ENCODE data around the gene TREML4. TPM values are rescaled to one million over a fixed set of nuclear protein-coding genes. Genes with fewer than 3 reads are reported as not detected.
"Not testable (repeated sequence)": the region's sequence is repeated elsewhere in the genome, so short reads cannot be mapped to it uniquely, and the experiment has no call there.

TREML4 gene
- total RNA-seq, 2 experiments from 2014 or later = not detected

GRCh38 chr6:41237128-41237527 lies 9.0 kb downstream of the TREML4 start:
- no peaks in the 10 kb centered on the region for H3K36me3 Mint-ChIP-seq (ENCODE audit: low read depth)
- peaks cover 6% of the 10 kb centered on the region for H3K27me3 Mint-ChIP-seq (ENCODE audit: low read depth)
- CTCF ChIA-PET = interaction anchor here (1.6 kb wide), 1 partner anchor 70 kb away, joined by 3 read pairs; no protein-coding TSS in a partner anchor

GRCh38 chr6:41239467-41240159 lies 11.5 kb downstream of the TREML4 start:
- Mint-ChIP-seq H3K4me3 (no peak overlapping the region), H3K4me1 (ENCODE audit: low read depth) (peaks cover 4% of the 10 kb centered on the region), H3K9me3 (no peaks in the 10 kb centered on the region), H3K36me3 (ENCODE audit: low read depth) (no peaks in the 10 kb centered on the region), H3K27ac (no peak overlapping the region), H3K27me3 (ENCODE audit: low read depth) (peaks cover 6% of the 10 kb centered on the region)
- no peak for DNase-seq
- CTCF ChIA-PET = interaction anchor here (1.1 kb wide), 1 partner anchor 16 kb away, joined by 3 read pairs; no protein-coding TSS in a partner anchor
- intact Hi-C loops (cut with micrococcal nuclease) = no loop called here

More at GRCh38 chr6:41237128-41237527, 9.0 kb downstream of the TREML4 start:
- intact Hi-C loops (cut with micrococcal nuclease) = no loop called here
- no peaks in the 10 kb centered on the region for H3K4me1 Mint-ChIP-seq (ENCODE audit: low read depth)
- H3K27ac Mint-ChIP-seq = no peak overlapping the region
- no peaks in the 10 kb centered on the region for H3K9me3 Mint-ChIP-seq
- no peak overlapping the region for H3K4me3 Mint-ChIP-seq
- DNase-seq = no peak

GRCh38 chr6:41246529-41246928 lies 18.4 kb downstream of the TREML4 start:
- H3K27me3 Mint-ChIP-seq (ENCODE audit: low read depth); H3K4me3 Mint-ChIP-seq; CTCF ChIA-PET; intact Hi-C loops (cut with micrococcal nuclease); DNase-seq; H3K27ac Mint-ChIP-seq; H3K9me3 Mint-ChIP-seq; H3K36me3 Mint-ChIP-seq (ENCODE audit: low read depth): not testable (repeated sequence)
- peaks cover 11% of the 10 kb centered on the region for H3K4me1 Mint-ChIP-seq (ENCODE audit: low read depth)

- Mint-ChIP-seq H3K36me3 (ENCODE audit: low read depth) (no peaks in the 10 kb centered on the region), H3K27me3 (ENCODE audit: low read depth) (no peaks in the 10 kb centered on the region), H3K27ac (no peak overlapping the region), H3K9me3 (no peaks in the 10 kb centered on the region), H3K4me1 (ENCODE audit: low read depth) (peaks cover 11% of the 10 kb centered on the region), H3K4me3 (no peak overlapping the region)
- CTCF ChIA-PET = no interaction called here
- no peak for DNase-seq
- intact Hi-C loops (cut with micrococcal nuclease) = no loop called here
Measured at GRCh38 chr6:41247288-41247865, 19.2 kb downstream of the TREML4 start.

- H3K9me3 Mint-ChIP-seq = no peaks in the 10 kb centered on the region
- CTCF ChIA-PET = no interaction called here
Measured at GRCh38 chr6:41247882-41248705, 19.9 kb downstream of the TREML4 start.

GRCh38 chr6:41252401-41253169 lies 24.4 kb downstream of the TREML4 start:
- Mint-ChIP-seq H3K4me1 (ENCODE audit: low read depth) (peaks cover 15% of the 10 kb centered on the region), H3K4me3 (no peak overlapping the region), H3K27ac (no peak overlapping the region), H3K36me3 (ENCODE audit: low read depth) (no peaks in the 10 kb centered on the region), H3K9me3 (no peaks in the 10 kb centered on the region), H3K27me3 (ENCODE audit: low read depth) (no peaks in the 10 kb centered on the region)
- DNase-seq = no peak
- intact Hi-C loops (cut with micrococcal nuclease) = no loop called here
- CTCF ChIA-PET = interaction anchor here (1.0 to 1.5 kb wide), 3 partner anchors 14 to 115 kb away, joined by 3 to 4 read pairs (median 4); no protein-coding TSS in a partner anchor

More at GRCh38 chr6:41247882-41248705, 19.9 kb downstream of the TREML4 start:
- no peak for DNase-seq
- Mint-ChIP-seq H3K27me3 (ENCODE audit: low read depth) (no peaks in the 10 kb centered on the region), H3K36me3 (ENCODE audit: low read depth) (no peaks in the 10 kb centered on the region), H3K27ac (no peak overlapping the region), H3K4me3 (no peak overlapping the region), H3K4me1 (ENCODE audit: low read depth) (peaks cover 7% of the 10 kb centered on the region)
- intact Hi-C loops (cut with micrococcal nuclease) = no loop called here

GRCh38 chr6:41255110-41255509 lies 27.0 kb downstream of the TREML4 start:
- no peaks in the 10 kb centered on the region for H3K27me3 Mint-ChIP-seq (ENCODE audit: low read depth)
- intact Hi-C loops (cut with micrococcal nuclease) = no loop called here
- no peak overlapping the region for H3K4me3 Mint-ChIP-seq
- H3K4me1 Mint-ChIP-seq (ENCODE audit: low read depth) = peaks cover 8% of the 10 kb centered on the region
- CTCF ChIA-PET = interaction anchor here (0.6 to 0.9 kb wide), 2 partner anchors 73 to 251 kb away, joined by 3 read pairs; no protein-coding TSS in a partner anchor
- no peak overlapping the region for H3K27ac Mint-ChIP-seq
- peaks cover 1% of the 10 kb centered on the region for H3K9me3 Mint-ChIP-seq
- no peaks in the 10 kb centered on the region for H3K36me3 Mint-ChIP-seq (ENCODE audit: low read depth)
- DNase-seq = no peak

- peaks cover 4% of the 10 kb centered on the region for H3K9me3 Mint-ChIP-seq
- H3K4me1 Mint-ChIP-seq (ENCODE audit: low read depth) = peaks cover 8% of the 10 kb centered on the region
- intact Hi-C loops (cut with micrococcal nuclease) = no loop called here
- no peaks in the 10 kb centered on the region for H3K27me3 Mint-ChIP-seq (ENCODE audit: low read depth)
- no peak for DNase-seq
- no peak overlapping the region for H3K27ac Mint-ChIP-seq
- no peaks in the 10 kb centered on the region for H3K36me3 Mint-ChIP-seq (ENCODE audit: low read depth)
- CTCF ChIA-PET = interaction anchor here (0.6 to 0.9 kb wide), 2 partner anchors 73 to 252 kb away, joined by 3 read pairs; no protein-coding TSS in a partner anchor
- H3K4me3 Mint-ChIP-seq = no peak overlapping the region
Measured at GRCh38 chr6:41255638-41256246, 27.6 kb downstream of the TREML4 start.

- CTCF ChIA-PET = no interaction called here
Measured at GRCh38 chr6:41256383-41256782, 28.2 kb downstream of the TREML4 start.

GRCh38 chr6:41257369-41258195 lies 29.4 kb downstream of the TREML4 start:
- H3K4me3 Mint-ChIP-seq = no peak overlapping the region
- no peaks in the 10 kb centered on the region for H3K27me3 Mint-ChIP-seq (ENCODE audit: low read depth)
- DNase-seq = no peak
- peaks cover 8% of the 10 kb centered on the region for H3K4me1 Mint-ChIP-seq (ENCODE audit: low read depth)
- H3K27ac Mint-ChIP-seq = no peak overlapping the region
- no peaks in the 10 kb centered on the region for H3K36me3 Mint-ChIP-seq (ENCODE audit: low read depth)
- CTCF ChIA-PET = no interaction called here
- intact Hi-C loops (cut with micrococcal nuclease) = no loop called here
- H3K9me3 Mint-ChIP-seq = peaks cover 15% of the 10 kb centered on the region

More at GRCh38 chr6:41256383-41256782, 28.2 kb downstream of the TREML4 start:
- DNase-seq = no peak
- Mint-ChIP-seq H3K27ac (no peak overlapping the region), H3K4me3 (no peak overlapping the region), H3K36me3 (ENCODE audit: low read depth) (no peaks in the 10 kb centered on the region), H3K27me3 (ENCODE audit: low read depth) (no peaks in the 10 kb centered on the region), H3K9me3 (peaks cover 7% of the 10 kb centered on the region), H3K4me1 (ENCODE audit: low read depth) (peaks cover 8% of the 10 kb centered on the region)
- intact Hi-C loops (cut with micrococcal nuclease) = no loop called here

GRCh38 chr6:41258196-41258493 lies 30.0 kb downstream of the TREML4 start:
- no peaks in the 10 kb centered on the region for H3K36me3 Mint-ChIP-seq (ENCODE audit: low read depth)
- no peak overlapping the region for H3K4me3 Mint-ChIP-seq
- peaks cover 8% of the 10 kb centered on the region for H3K4me1 Mint-ChIP-seq (ENCODE audit: low read depth)
- intact Hi-C loops (cut with micrococcal nuclease) = no loop called here
- no peak overlapping the region for H3K27ac Mint-ChIP-seq
- H3K27me3 Mint-ChIP-seq (ENCODE audit: low read depth) = no peaks in the 10 kb centered on the region
- H3K9me3 Mint-ChIP-seq = peaks cover 16% of the 10 kb centered on the region
- no peak for DNase-seq
- CTCF ChIA-PET = no interaction called here
